COLO668 (cell line): ENCODE results near the gene DLGAP4.

Experiments
- DNase-seq: peaks from one replicate; lab custom pipeline; 2025; ENCODE audit not compliant: unreplicated experiment; lab: John Stamatoyannopoulos, UW

The DLGAP4 gene

DNA sequence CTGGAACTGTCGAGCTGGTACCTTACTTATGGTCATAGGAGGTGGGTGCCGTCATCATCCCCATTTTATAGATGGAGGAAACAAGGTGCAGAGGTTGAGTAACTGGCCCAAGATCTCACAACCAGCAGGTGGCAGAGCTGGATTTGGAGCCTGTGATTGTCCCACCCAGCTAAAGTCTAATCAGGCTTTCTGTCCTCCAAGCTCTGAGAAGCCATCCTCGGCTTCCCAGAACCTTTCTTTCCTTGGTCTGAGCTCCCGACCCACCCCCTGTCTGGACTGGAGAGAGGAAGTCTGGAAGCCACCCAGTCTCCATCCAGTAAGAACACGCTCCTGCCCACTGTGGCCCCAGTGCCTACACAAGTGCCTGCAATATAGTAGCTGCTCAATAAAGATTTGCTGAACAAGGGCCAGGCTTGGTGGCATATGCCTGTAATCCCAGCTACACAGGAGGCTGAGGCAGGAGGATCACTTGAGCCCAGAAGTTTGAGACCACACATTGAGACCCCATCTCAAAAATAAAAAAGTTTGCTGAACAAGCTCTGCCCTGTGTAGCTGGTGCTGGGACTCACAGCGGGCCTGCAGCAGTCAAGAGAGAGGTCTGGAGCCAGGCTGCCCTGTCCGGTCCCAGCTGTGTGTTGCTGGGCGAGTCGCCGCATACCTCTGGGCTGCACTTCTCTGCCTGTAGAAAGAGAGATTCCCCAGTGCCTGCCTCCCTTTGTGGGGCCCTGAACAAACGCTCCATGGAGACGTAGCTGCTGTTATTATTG lies 32.5 kb upstream of the DLGAP4 start:
- DNase-seq: no peak

DNA sequence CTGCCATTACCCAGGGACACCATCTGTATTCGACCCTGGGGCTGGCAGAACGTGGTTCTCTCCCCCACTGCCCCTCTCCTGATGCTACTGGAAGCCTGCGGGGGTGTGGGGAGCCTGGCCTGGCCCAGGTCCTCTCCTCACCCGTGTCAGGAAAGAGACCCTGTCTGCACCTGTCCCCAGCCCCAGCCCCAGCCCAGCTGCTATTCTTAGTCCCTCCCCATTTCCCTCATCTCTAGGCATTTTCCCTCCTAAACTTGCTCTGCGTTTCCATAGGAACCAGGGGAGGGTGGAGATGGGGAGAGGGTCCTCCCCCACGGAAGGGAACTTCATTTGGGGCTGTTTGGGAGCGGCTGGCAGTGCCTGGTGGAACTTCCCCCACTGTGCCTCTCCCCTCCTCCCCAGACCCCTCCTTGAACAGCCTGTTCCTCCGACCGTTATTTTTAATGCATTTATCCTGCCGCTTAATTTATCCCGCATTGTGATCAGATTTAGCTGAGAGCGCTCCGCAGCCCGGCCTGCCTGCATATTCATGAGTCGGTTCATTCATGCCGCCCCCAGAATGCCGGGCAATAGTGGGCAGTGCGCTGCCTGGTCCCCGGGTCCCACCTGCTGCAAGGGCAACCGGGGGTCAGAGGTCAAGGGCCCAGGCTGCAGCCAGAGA lies 31.8 kb upstream of the DLGAP4 start:
- DNase-seq: no peak

DNA sequence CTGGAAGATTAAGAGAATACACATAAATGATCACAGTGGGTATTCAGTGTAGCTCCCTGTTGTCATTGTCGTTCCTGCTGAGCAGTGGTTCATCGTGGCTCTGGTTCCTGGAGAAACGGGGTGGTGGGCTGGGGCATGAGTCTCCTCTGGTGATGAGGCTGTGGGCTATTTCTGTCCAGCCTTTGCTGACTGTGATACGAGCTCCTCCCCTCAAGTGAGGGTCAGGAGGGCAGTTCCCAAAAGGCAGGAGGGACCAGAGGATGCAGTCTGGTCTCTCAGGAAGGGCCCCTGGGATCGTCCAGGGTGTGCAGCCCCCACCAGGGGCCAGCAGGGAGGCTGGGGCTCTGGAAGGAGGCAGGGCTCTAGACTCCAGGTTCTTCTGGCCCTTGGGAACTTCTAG lies 31.1 kb upstream of the DLGAP4 start:
- DNase-seq: no peak

DNA sequence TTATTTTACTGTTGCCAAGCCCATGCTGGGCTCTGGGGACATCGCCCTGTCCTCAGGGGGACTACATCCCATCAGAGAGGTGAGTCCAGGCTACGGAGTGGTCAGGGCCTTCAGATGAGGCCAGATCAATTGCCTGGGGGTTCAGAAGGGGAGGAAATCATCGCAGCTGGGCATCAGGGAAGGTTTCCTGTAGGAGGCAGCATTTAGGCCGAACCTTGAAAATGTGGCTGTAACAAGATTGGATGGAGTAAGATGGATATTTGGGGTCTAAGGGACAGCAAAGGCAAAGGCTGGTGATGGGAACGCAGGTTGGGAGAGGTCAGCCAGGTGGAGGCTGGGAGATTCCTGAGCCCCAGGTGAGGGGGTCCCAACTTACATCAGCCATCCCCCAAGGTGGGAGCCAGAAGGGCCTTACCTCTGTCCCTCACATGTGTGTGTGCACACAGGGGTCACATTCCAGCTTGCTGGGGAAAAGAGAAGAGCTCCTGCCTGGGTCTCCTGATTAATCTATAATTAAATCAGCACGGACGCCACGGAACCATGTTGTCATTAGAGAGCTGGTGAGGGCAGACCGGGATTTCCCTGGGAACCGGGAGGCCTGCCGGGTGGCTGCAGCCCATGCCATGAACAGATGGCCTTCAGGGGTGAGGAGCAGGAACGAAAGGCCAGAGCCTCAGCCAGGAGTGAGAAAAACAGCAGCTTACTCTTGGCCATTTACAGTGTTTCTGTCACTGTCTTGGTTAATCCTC lies 30.5 kb upstream of the DLGAP4 start:
- DNase-seq: no peak

DNA sequence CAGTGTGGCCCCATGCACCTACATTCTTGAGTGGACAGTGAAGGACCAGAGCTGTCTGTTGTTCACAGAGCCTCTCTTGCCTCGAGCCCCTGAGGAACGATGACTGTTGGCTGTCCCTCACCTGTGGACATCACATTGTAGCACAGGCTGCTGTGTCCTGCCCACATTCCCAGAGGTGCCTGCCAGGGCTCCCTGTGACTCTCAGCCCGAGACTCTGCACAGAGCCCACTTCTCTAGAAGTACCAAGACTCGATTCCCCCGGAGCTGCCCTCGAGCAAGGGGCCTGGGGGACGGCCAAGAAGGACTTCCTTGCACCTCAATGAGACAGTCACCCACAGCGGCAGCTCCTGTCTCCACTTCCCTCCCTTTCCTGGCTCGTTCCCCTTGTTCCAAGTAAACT lies 28.6 kb upstream of the DLGAP4 start:
- DNase-seq: no peak

DNA sequence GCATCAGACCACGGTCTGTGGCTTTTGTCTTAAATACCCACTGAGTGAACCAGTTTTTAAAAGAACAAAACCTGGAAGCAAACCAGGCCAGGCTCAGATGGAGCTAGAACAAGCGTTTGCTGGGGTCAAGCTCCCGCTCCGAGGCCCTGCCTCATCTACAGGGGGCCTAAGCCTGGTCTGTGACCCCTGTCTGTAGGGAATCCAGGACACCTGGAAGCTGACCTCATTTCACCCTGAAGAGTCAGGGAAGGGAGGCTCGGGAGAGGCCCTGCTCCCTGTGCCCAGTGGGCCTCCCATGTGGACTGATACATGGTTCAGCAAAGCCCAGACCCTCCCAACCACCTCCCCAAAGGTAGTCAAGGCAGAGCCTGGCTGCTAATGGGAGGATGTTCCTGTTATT lies 26.8 kb upstream of the DLGAP4 start:
- no peak for DNase-seq

DNA sequence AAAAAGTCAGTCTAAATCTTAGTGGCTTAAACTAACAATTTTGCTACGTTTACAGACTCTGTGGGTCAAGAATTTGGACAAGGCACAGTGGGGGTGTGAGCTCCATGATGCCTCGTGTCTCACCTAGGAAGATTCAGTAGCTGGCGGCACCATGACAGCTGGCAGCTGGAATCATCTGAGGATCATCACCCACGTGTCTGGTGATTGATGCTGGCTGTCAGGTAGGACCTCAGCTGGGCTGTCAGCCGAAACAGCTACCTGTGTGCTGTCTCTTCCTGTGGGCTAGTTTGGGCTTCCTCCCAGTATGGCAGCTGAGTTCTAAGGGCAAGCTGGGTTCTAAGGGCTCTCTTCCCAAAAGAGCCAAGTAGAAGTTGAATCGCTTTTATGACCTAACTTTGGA lies 26.4 kb upstream of the DLGAP4 start:
- DNase-seq: no peak

DNA sequence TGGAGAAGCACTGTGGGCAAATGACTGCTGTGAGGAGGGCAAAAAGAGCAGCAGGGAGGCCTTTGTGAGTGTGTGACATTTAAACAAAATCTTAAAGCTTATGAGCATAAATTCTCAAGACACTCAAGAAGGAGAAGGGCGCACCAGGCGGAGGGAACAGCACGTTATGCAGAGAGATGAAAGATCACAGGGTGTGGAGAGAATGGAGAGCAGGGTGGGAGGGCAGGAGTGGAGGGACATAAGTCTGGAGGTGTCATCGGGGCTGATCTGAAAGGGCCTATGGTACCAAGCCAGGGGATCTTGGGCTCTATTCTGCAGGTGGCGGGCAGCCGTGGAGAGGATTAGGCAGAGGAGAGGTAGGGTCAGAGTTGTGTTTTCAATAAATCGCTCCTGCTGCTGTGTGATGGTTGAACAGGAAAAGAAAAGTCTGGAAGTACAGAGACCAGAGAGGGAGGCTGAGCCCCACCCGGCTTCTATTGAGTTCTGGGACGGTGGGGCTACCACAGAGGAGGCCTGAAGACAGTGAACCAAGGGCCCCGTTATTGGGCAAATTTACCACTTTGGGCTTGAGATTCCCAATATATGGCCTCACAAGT lies 24.3 kb upstream of the DLGAP4 start:
- DNase-seq: no peak

DNA sequence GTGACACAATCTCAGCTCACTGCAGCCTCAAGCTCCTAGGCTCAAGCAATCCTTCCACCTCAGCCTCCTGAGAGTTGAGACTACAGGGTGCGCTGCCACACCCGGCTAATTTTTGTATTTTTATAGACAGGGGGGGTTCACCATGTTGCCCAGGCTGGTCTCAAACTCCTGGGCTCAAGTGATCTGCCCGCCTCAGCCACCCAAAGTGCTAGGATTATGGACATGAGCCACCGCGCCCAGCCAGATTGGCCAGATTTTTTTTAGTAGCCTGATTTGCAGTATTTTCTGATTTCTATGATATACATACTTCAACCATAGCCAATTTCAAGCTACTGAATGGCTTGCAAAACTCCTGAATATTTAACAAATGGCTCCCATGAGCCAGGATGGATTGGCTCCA lies 21.4 kb upstream of the DLGAP4 start:
- no peak for DNase-seq

DNA sequence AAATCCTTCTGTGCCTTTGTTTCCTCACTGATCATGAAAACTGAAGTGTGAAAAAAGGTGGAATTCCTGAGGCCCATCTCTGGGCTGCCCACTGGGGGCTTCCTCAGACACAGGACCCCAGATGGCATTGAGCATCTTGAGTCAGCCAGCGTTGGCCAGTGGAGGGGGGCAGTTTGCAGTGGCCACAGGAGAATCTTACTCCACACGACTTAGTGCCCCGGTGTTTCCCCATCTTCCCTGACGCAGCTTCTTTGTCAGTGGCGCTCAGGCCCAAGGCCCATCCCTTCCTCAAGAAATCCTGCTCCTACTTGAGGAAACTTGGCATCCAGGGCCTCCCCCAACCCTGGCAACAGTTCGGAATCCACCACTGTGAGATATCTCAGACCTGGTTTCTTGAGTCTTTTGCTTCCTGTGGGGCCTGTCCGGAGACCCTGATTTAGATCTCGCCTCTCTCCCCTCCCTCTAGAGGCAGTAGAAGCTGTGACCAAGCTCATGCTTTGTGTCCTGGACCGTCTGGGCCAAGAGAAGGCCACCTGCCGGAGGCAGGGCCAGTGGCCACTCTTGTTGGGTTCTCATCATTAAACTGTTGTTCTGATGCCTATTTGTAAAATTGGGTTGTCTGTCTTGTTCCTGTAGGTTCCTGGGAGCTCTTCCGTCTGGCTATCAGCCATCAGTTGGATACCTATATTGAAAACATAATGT lies 20.2 kb upstream of the DLGAP4 start:
- DNase-seq: no peak

DNA sequence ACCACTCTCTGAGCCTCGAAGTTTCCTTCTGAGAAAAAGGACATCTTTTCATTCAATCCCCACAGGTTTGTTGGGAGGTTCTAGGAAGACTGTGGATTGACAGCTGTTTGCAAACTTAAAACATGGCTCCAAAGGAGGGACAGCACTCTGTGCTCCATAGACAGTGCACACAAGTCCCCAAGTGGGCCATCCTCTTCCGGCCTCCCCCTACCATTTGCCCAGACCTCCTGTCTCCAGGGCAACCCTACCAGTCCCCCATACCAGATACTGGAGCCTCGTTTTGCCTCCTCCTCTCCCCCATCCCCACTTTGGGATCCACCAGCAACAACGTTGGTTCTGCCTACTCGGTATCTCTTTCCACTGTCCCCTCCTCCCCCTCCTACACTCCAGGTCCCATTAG lies 8.5 kb upstream of the DLGAP4 start:
- no peak for DNase-seq

DNA sequence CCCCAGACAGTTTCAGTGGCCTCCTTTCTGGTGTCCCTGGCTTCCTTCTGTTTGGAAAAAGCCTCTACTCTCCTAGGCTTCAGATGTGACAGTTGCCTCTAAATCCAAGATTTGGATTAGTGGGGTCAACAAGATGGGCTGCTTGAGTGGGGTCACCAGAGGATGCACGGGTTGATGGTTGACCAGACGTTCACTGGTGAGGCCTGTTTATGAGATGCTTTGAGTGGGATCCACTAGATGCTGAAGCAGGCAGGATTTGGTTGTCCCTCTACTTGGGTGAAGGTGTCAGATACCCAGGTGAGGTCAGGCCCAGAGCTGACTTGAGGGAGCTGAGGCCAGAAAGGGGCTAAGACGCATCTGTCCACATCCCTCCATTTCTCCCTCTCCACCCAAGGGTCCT lies 8.1 kb upstream of the DLGAP4 start:
- DNase-seq: no peak

DNA sequence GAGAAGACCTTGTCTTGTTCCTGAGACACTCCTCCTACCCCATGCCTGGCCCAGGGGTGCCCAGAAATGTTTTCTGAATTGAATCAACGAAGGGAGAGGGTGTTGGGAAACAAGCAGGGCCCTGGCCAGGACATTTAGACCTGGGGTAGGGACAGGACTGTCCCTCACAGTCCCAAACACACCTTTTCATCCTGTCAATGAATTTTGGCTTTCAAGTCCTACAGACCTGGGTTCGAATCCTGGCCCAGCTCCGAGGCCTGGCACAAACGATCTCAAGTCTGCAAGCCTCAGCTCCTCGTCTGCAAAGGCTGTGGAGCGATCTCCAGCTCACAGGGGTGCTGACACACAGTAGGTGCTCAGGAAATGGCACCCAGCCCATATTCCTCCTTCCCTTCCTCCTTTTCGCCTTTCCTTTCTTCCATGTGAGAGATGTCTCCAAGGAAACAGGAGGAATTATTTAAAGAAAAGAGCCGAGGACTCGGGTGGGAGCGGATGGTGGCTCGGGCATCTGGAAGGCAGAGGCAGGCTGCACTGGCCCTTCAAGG lies 7.3 kb upstream of the DLGAP4 start:
- DNase-seq: no peak

DNA sequence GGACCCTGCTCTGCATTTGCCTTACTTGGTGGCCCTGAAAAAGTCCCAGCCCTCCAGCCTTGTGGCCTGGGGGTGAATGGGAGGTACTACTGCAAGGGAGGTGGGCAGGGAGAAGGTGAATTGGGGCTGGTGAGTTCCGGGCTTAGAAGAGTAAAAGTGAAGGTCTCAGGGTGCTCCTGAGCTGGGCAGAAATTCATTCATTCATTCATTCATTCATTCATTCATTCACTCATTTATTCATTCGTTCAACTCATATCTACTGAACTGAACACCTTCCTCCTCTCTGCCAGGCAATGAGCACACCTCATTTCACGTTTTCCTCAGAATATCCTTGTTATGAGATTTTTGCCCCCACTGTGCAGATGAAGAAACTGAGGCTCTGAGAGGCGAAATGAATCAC lies 6.7 kb upstream of the DLGAP4 start:
- DNase-seq: no peak

DNA sequence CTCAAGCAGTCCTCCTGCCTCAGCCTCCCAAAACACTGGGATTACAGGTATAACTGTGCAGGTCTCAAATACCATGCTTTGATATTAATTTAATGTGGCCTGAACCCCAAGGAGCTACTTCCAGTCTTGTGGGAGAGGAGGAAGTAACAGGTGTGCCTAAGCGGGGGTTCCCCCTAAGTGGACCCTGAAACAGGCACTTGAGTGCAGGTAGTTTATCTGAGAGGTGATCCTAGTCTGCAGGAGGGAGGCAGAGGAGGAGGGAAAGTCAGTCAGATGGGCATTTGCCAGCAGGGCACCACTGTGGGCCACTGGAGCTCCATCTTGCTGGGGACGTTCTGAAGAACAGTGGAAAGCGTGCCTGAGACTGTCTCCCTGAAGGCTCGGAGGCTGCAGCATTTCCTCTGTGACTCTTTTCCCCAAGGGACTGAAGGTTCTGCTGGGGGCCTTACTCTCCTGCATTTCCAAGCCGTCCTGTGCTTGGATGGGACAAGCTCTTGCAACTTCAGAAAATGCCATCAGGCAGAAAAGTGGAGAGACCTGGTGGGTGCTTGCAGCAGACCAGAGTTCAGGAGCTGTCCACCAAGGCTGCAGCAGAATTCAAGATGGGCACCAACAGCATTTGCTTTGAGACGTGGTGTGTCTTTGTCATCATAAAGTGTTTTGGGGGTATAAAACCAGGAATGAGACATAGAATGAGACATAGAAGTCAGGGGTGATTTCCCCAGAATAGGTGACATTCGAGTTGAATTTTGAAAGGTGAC lies 4.6 kb upstream of the DLGAP4 start:
- DNase-seq: no peak

DNA sequence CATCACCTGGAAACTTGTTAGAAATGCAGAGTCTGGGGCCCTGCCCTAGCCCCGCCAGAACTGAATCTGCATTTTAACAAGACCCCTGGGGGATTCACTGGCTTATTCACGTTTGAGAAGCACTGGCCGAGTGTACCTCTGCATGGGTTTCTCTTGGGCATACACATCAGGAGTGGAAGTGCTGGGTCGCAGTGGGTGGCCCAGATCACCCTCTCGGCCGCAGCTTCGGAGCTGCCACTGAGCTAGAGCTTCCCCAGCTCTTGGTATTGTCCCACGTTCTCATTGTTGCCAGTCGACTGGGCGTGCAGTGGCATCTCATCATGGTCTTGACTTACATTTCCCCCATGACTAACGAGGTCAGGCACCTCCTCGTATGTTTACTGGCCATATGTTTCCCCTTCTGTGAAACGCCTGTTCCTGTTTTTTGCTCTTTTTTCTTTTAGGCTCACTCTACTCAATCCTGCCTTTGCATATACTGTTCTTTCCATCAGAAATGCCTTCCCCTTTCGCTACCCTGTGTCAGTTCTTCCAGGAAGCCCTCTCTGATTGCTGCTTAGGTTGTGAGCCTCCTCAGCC lies 3.0 kb upstream of the DLGAP4 start:
- DNase-seq: no peak

DNA sequence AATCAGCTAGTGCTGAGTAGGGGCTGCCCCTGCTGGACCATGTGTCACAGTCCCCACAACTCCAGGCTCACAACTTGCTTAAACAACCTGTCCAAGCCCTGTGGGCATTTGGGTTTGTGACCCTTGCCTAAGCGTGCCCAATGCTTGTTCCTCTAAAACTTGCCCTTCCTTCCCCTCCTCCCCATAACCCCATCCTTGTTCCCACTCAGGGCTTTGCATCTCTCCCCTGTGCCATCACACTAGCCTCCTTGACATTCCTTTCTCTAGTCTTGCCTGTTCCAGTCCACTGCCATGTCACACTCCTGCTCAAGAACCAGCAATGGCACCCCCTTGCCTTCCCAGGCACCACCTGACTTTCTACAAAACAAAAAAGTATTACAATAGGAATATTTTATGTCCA lies 2.3 kb upstream of the DLGAP4 start:
- no peak for DNase-seq

DNA sequence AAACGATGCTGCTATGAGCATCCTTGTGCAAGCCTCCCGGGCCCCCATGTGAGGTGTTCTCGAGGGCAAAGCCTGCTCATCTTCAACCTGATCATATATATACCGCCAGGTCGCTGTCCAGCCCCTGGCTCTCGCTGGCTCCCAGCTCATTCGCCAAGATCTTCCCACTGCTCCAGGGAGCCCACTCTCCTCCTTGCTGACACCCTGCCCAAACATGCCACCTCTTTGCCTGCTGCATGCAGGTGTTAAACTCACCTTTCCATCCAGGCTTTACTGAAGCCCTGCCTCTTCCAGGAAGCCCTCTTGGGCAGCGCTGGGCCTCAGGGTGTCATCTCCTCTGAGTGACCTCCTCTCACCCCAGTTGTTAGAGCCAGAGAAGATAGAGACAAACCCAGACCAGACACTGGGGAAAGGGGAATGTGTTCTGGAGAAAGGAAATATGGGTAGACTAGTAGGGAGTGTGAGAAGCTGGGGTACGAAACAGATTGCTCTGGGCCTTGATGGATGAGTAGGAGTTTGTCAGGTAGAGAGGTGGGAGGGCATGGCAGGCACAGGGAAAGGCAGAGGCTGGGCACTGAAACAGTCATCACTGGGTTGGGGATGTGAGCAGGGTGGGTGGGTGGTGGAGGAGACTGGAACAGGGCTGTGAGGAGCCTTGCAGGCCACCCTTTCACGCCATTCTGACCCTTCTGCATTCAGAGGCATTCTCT lies 1.2 kb upstream of the DLGAP4 start:
- no peak for DNase-seq
